ENCODE data around the gene SOX6. TPM values are rescaled to one million over a fixed set of nuclear protein-coding genes. Genes with fewer than 3 reads are reported as not detected.

SOX6 gene
- total RNA-seq, 1 experiment from 2014 or later = not detected

GRCh38 chr11:16088774-16089173 is 267.6 kb downstream of the SOX6 start:
- Mint-ChIP-seq H3K4me1 (peaks cover 6 to 9% of the 10 kb centered on the region in 2 experiments), H3K9me3 (no peaks in the 10 kb centered on the region), H3K36me3 (ENCODE audit: insufficient read depth in 1 of 3, low read depth in 3 of 3) (no peaks in the 10 kb centered on the region), H3K27ac (no peak overlapping the region), H3K4me3 (no peak overlapping the region), H3K27me3 (ENCODE audit: low read depth) (peaks cover 3% of the 10 kb centered on the region)
- no peaks in the 10 kb centered on the region for H3K79me2 ChIP-seq (ENCODE audit: insufficient read depth, low read length)
- H2BK12ac ChIP-seq (ENCODE audit: insufficient read length, low read depth, low read length) = no peak overlapping the region
- TF ChIP-seq CTCF (conservative IDR thresholded peaks at IDR 0.05) = no peak
- H3K27ac ChIP-seq (ENCODE audit: insufficient read length, low read depth, low read length) = no peak overlapping the region
- no peaks in the 10 kb centered on the region for H3K4me1 ChIP-seq (ENCODE audit: insufficient read depth, low read length)
- H4K8ac ChIP-seq (replicated peaks; ENCODE audit: insufficient read length, low read depth, low read length) = no peak overlapping the region
- H3K23ac ChIP-seq (ENCODE audit: insufficient read length, low read depth, low read length) = no peak overlapping the region
- no peak overlapping the region for H2AFZ ChIP-seq (ENCODE audit: low read length)
- H3K4ac ChIP-seq (ENCODE audit: low read depth, low read length) = no peak overlapping the region
- H2BK15ac ChIP-seq (ENCODE audit: low read depth, low read length) = no peak overlapping the region
- no peak overlapping the region for H2AK5ac ChIP-seq (ENCODE audit: insufficient read length, low read length)
- H4K20me1 ChIP-seq (ENCODE audit: control insufficient read depth, insufficient read depth, insufficient read length) = no peaks in the 10 kb centered on the region
- no peak overlapping the region for H2BK5ac ChIP-seq (ENCODE audit: insufficient read length, low read length)
- H3K9ac ChIP-seq (ENCODE audit: extremely low read depth, insufficient read length, low read length) = no peak overlapping the region
- no peaks in the 10 kb centered on the region for H3K23me2 ChIP-seq (ENCODE audit: insufficient read length, low read depth, low read length, poor library complexity, severe bottlenecking)
- no peak overlapping the region for H3K14ac ChIP-seq (ENCODE audit: insufficient read depth, low read length)
- no peak overlapping the region for H3K18ac ChIP-seq (ENCODE audit: insufficient read length, low read depth, low read length)
- no peak overlapping the region for H3T11ph ChIP-seq (ENCODE audit: low read length)
- H3K79me1 ChIP-seq (ENCODE audit: insufficient read depth, low read depth, low read length, poor library complexity, severe bottlenecking) = no peaks in the 10 kb centered on the region
- H2BK120ac ChIP-seq (ENCODE audit: low read depth, low read length, poor library complexity, severe bottlenecking) = no peak overlapping the region
- no peak overlapping the region for H3K56ac ChIP-seq (ENCODE audit: insufficient read length, low read depth, low read length)
- no peak overlapping the region for H4K5ac ChIP-seq (ENCODE audit: insufficient read length, low read depth, low read length)
- H3K27me3 ChIP-seq (ENCODE audit: insufficient read depth, low read length) = no peaks in the 10 kb centered on the region; the same call in 1 of the 2 replicates
- H4K91ac ChIP-seq (ENCODE audit: insufficient read length, low read depth, low read length) = no peak overlapping the region
- H2BK20ac ChIP-seq (ENCODE audit: low read depth, low read length, poor library complexity, severe bottlenecking) = no peak overlapping the region
- no peak for DNase-seq
- no peak overlapping the region for H3K4me2 ChIP-seq (ENCODE audit: insufficient read depth, insufficient read length, low read length)
- WGBS (ENCODE audit: extremely low coverage, insufficient read length, low lambda C conversion rate) = no CpG with 5 or more reads among the region's 1 CpG
- no peaks in the 10 kb centered on the region for H3K9me3 ChIP-seq (ENCODE audit: control insufficient read depth, low read depth, low read length)
